PC-9 (cell line): Measurements from ENCODE around the gene HES2. TPM values are rescaled to one million over a fixed set of nuclear protein-coding genes. Genes with fewer than 3 reads are reported as not detected.

Experiments used
- BruUV-seq: library from RNA; stranded (reverse); fragments of 400-500 nt; replicated peaks from 2 replicates; lab custom pipeline; 2021; lab: Mats Ljungman, UMichigan
- CTCF ChIA-PET: fragments of 300-600 bp; sonication (Branson Sonifier 250); formaldehyde crosslinking; loops from one replicate; lab custom pipeline; 2022; ENCODE audit warnings: antibody characterized with exemption; lab: Charles Lee
- POLR2A ChIA-PET: fragments of 300-600 bp; sonication (Branson Sonifier 250); formaldehyde crosslinking; loops from one replicate; lab custom pipeline; 2022; ENCODE audit warnings: antibody characterized with exemption; ENCODE audit not compliant: unreplicated experiment; lab: Charles Lee
- DNase-seq, 2 experiments: peaks; one replicate each; pipeline versions ENCODE4 v3.0.0 to v3.0.0-alpha.2; 2015 to 2022; ENCODE audit warnings: mixed read lengths in 1 of 2
- H2AFZ ChIP-seq: fragments of 200-600 bp; sonication (generic); 2 replicates; pipeline ENCODE4 v1.8.1; 2017; ENCODE audit warnings: antibody characterized with exemption
- H3F3A ChIP-seq: fragments of 200-600 bp; sonication (generic); 2 replicates; pipeline ENCODE4 v1.8.1; 2017; ENCODE audit warnings: antibody characterized with exemption, mild to moderate bottlenecking, low read depth; ENCODE audit not compliant: insufficient read depth
- H3K27ac ChIP-seq: fragments of 200-600 bp; sonication (generic); 2 replicates; pipeline ENCODE4 v1.6.1; 2016; ENCODE audit warnings: mixed run types
- H3K27me3 ChIP-seq: fragments of 200-600 bp; sonication (generic); 2 replicates; pipeline ENCODE4 v1.6.1; 2016; ENCODE audit warnings: low read depth, mixed run types; ENCODE audit not compliant: insufficient read depth
- H3K36me3 ChIP-seq: fragments of 200-600 bp; sonication (generic); 2 replicates; pipeline ENCODE4 v1.6.1; 2016; ENCODE audit warnings: low read depth, mixed run types
- H3K4me1 ChIP-seq: fragments of 200-600 bp; sonication (generic); replicated peaks from 2 replicates; pipeline ENCODE4 v1.6.1; 2016; ENCODE audit warnings: mixed run types; ENCODE audit not compliant: insufficient read depth
- H3K4me2 ChIP-seq: fragments of 200-600 bp; sonication (generic); 2 replicates; pipeline ENCODE4 v1.6.1; 2017; ENCODE audit warnings: mixed run types
- H3K4me3 ChIP-seq: fragments of 200-600 bp; sonication (generic); 2 replicates; pipeline ENCODE4 v1.6.1; 2016; ENCODE audit warnings: mixed run types
- H3K79me2 ChIP-seq: fragments of 200-600 bp; sonication (generic); 2 replicates; pipeline ENCODE4 v1.6.1; 2017; ENCODE audit warnings: low read depth, mixed run types
- H3K9me2 ChIP-seq: fragments of 200-600 bp; sonication (generic); 2 replicates; pipeline ENCODE4 v1.8.1; 2017; ENCODE audit warnings: mild to moderate bottlenecking; ENCODE audit not compliant: insufficient read depth
- H3K9me3 ChIP-seq: fragments of 200-600 bp; sonication (generic); 2 replicates; pipeline ENCODE4 v1.8.1; 2016; ENCODE audit warnings: low read depth; ENCODE audit not compliant: insufficient read depth
- H4K20me1 ChIP-seq: fragments of 200-600 bp; sonication (generic); 2 replicates; pipeline ENCODE4 v1.8.1; 2017; ENCODE audit not compliant: insufficient read depth
- EZH2 ChIP-seq: fragments of 200-600 bp; sonication (generic); IDR thresholded peaks from 2 replicates; pipeline ENCODE4 v1.8.0; 2017; ENCODE audit warnings: antibody characterized with exemption, low read depth
- intact Hi-C: fragments of 100-400 bp; cut with micrococcal nuclease; formaldehyde crosslinking; loops from one replicate; pipeline ENCODE4 v1.10.0; 2022; ENCODE audit not compliant: unreplicated experiment
- total RNA-seq: library from RNA; stranded (reverse); gene quantifications from 2 replicates; pipeline ENCODE4 v1.2.3, GENCODE V29; 2021
- TF ChIP-seq, protein P1 (sequence below): fragments of 200-600 bp; sonication (generic); conservative IDR thresholded peaks from 2 replicates; pipeline ENCODE4 v1.6.1; 2017; ENCODE audit warnings: mixed run types, antibody characterized with exemption, mild to moderate bottlenecking, moderate library complexity

The HES2 gene
- total RNA-seq, 1 experiment from 2014 or later = 2.1 TPM

DNA sequence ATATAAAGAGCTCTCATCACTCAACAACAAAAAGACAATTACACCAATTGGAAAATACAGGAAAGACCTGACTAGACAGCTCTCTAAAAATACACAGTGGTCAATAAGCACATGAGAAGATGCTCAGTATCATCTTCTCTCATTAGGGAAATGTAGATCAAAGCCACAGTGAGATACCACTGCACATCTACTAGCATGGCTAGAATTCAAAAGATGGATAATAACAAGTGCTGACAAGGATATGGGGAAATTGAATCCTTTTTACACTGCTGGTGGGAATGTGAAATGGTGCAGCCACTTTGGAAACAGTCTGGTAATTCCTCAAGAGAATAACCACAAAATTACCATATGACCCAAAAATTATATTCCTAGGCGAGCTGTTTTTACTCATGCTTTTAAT, 35.6 kb downstream of the HES2 start:
- no peaks in the 10 kb centered on the region for H3K9me3 ChIP-seq
- H3F3A ChIP-seq = peaks cover 25% of the 10 kb centered on the region
- H3K9me2 ChIP-seq = no peaks in the 10 kb centered on the region
- CTCF ChIA-PET = interaction anchor here (1.2 kb wide), 1 partner anchor 21 kb away, joined by 3 read pairs; no protein-coding TSS in a partner anchor
- H3K79me2 ChIP-seq = peaks cover 29% of the 10 kb centered on the region
- intact Hi-C loops = no loop called here
- H4K20me1 ChIP-seq = no peaks in the 10 kb centered on the region
- peaks cover 17% of the 10 kb centered on the region for H3K4me1 ChIP-seq
- no peak for TF ChIP-seq EZH2
- TF ChIP-seq, protein P1, sequence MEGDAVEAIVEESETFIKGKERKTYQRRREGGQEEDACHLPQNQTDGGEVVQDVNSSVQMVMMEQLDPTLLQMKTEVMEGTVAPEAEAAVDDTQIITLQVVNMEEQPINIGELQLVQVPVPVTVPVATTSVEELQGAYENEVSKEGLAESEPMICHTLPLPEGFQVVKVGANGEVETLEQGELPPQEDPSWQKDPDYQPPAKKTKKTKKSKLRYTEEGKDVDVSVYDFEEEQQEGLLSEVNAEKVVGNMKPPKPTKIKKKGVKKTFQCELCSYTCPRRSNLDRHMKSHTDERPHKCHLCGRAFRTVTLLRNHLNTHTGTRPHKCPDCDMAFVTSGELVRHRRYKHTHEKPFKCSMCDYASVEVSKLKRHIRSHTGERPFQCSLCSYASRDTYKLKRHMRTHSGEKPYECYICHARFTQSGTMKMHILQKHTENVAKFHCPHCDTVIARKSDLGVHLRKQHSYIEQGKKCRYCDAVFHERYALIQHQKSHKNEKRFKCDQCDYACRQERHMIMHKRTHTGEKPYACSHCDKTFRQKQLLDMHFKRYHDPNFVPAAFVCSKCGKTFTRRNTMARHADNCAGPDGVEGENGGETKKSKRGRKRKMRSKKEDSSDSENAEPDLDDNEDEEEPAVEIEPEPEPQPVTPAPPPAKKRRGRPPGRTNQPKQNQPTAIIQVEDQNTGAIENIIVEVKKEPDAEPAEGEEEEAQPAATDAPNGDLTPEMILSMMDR = no peak
- POLR2A ChIA-PET = interaction anchor here (0.6 kb wide), 1 partner anchor 13 kb away, joined by 3 read pairs; no protein-coding TSS in a partner anchor
- DNase-seq = no peak
- BruUV-seq = no TSS peak
- H3K27ac ChIP-seq = no peak overlapping the region
- no peak overlapping the region for H3K4me2 ChIP-seq
- H3K4me3 ChIP-seq = no peak overlapping the region
- H3K27me3 ChIP-seq = no peaks in the 10 kb centered on the region
- H2AFZ ChIP-seq = no peak overlapping the region
- no peaks in the 10 kb centered on the region for H3K36me3 ChIP-seq

DNA sequence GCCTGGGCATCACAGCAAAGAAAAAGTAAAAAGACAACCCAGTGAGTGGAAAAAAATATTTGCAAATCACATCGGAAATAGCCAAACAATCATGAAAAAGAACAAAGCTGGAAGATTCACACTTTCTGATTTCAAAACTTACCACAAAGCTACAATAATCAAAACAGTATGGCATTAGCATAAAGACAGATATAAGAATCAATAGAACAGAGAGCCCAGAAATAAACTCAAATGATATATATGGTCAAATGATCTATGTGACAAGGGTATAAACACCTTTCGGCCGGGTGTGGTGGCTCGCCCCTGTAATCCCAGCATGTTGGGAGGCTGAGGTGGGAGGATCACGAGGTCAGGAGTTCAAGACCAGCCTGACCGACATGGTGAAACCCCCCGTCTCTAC, 39.7 kb downstream of the HES2 start:
- peaks cover 14% of the 10 kb centered on the region; the same call in 1 of the 2 replicates for H3K79me2 ChIP-seq
- POLR2A ChIA-PET = no interaction called here
- peaks cover 3% of the 10 kb centered on the region for H3F3A ChIP-seq
- TF ChIP-seq, protein P1 = no peak
- TF ChIP-seq EZH2 = no peak
- no peak overlapping the region for H3K4me2 ChIP-seq
- CTCF ChIA-PET = no interaction called here
- H3K27ac ChIP-seq = no peak overlapping the region
- no peaks in the 10 kb centered on the region for H4K20me1 ChIP-seq
- H3K9me3 ChIP-seq = no peaks in the 10 kb centered on the region
- DNase-seq = no peak
- no peaks in the 10 kb centered on the region for H3K4me1 ChIP-seq
- no TSS peak for BruUV-seq
- no peak overlapping the region for H3K4me3 ChIP-seq
- H3K36me3 ChIP-seq = no peaks in the 10 kb centered on the region
- H2AFZ ChIP-seq = no peak overlapping the region
- no peaks in the 10 kb centered on the region for H3K27me3 ChIP-seq
- intact Hi-C loops = no loop called here
- no peaks in the 10 kb centered on the region for H3K9me2 ChIP-seq

DNA sequence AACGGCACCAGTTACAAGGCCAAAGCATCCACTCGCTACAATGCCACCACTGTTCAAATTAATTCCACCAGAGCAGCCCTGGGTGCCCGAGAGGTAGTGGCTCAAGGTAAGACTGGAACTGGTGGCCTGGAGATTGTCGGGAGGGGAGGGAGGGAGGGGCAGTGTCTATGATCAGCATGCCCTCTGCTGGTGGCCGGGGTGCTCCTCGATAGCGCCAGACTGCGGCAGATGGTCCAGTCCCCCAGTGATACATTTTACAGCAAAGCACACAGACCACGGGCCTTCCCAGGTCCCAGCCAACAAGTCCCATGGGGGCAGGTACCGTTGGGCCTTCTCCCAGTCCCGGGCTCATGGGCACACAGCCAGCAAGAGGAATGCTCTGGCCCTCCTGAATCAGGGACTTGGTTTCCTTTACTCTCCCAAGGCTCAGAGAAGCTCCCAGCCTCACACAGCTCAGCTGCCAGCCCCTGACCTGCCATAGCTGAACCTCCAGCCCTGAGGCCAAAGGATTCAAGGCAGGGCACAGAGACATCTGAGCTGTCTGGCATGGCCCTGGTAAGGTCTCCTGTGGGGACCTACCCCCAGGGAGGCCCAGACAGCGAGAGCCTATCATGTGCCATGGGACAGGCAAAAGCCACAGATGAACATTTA, 41.5 kb downstream of the HES2 start:
- CTCF ChIA-PET = no interaction called here
- no peaks in the 10 kb centered on the region; the same call in 1 of the 2 replicates for H3F3A ChIP-seq
- no peak overlapping the region for H3K4me2 ChIP-seq
- no peak for DNase-seq
- H3K4me1 ChIP-seq = no peaks in the 10 kb centered on the region
- TF ChIP-seq, protein P1 = no peak
- TF ChIP-seq EZH2 = no peak
- H3K9me2 ChIP-seq = no peaks in the 10 kb centered on the region
- BruUV-seq = no TSS peak
- no peak overlapping the region for H3K27ac ChIP-seq
- H3K4me3 ChIP-seq = no peak overlapping the region
- peaks cover 8% of the 10 kb centered on the region; the same call in 1 of the 2 replicates for H3K79me2 ChIP-seq
- H3K27me3 ChIP-seq = no peaks in the 10 kb centered on the region
- no peaks in the 10 kb centered on the region for H3K36me3 ChIP-seq
- no peaks in the 10 kb centered on the region for H3K9me3 ChIP-seq
- H4K20me1 ChIP-seq = no peaks in the 10 kb centered on the region
- no peak overlapping the region for H2AFZ ChIP-seq
- intact Hi-C loops = no loop called here
- POLR2A ChIA-PET = no interaction called here
